WTC11 (cell line): ENCODE data around the gene IL31.

Experiments
- ATF6 ChIP-seq: sonication (generic); formaldehyde crosslinking; IDR thresholded peaks from 2 replicates; pipeline ENCODE4 v1.8.1; 2023; ENCODE audit warnings: mild to moderate bottlenecking, missing genetic modification reagents
- FOXJ3 ChIP-seq: sonication (generic); formaldehyde crosslinking; IDR thresholded peaks from 2 replicates; pipeline ENCODE4 v1.9.0; 2021; ENCODE audit warnings: missing genetic modification reagents, mild to moderate bottlenecking, borderline replicate concordance
- HMGXB4 ChIP-seq: sonication (generic); formaldehyde crosslinking; IDR thresholded peaks from 2 replicates; pipeline ENCODE4 v1.8.1; 2023; ENCODE audit warnings: mild to moderate bottlenecking, moderate library complexity, missing genetic modification reagents
- JUN ChIP-seq: sonication (generic); formaldehyde crosslinking; IDR thresholded peaks from 2 replicates; pipeline ENCODE4 v1.8.0; 2023; ENCODE audit warnings: mild to moderate bottlenecking, missing genetic modification reagents
- MAX ChIP-seq: sonication (generic); formaldehyde crosslinking; IDR thresholded peaks from 2 replicates; pipeline ENCODE4 v1.8.0; 2022; ENCODE audit warnings: mild to moderate bottlenecking, missing genetic modification reagents
- SOX15 ChIP-seq: fragments of 250-450 bp; sonication (Bioruptor Pico); IDR thresholded peaks from 2 replicates; pipeline ENCODE4 v1.9.0; 2021; ENCODE audit warnings: mild to moderate bottlenecking
- SP1 ChIP-seq: sonication (generic); formaldehyde crosslinking; conservative IDR thresholded peaks from 2 replicates; pipeline ENCODE4 v1.8.1; 2022; ENCODE audit warnings: missing genetic modification reagents
- TEAD4 ChIP-seq: sonication (generic); formaldehyde crosslinking; IDR thresholded peaks from 2 replicates; pipeline ENCODE4 v1.8.0; 2022; ENCODE audit warnings: mild to moderate bottlenecking, missing genetic modification reagents
- TP53 ChIP-seq: sonication (generic); formaldehyde crosslinking; IDR thresholded peaks from 2 replicates; pipeline ENCODE4 v1.8.1; 2023; ENCODE audit warnings: mild to moderate bottlenecking, missing genetic modification reagents
- USF1 ChIP-seq: sonication (generic); formaldehyde crosslinking; IDR thresholded peaks from 2 replicates; pipeline ENCODE4 v1.8.0; 2022; ENCODE audit warnings: mild to moderate bottlenecking, missing genetic modification reagents
- ZNF232 ChIP-seq: sonication (generic); formaldehyde crosslinking; IDR thresholded peaks from 2 replicates; pipeline ENCODE4 v1.8.0; 2022; ENCODE audit warnings: mild to moderate bottlenecking, missing genetic modification reagents
- TF ChIP-seq, protein P1 (sequence below): fragments of 200-600 bp; IDR thresholded peaks from 2 replicates; pipeline ENCODE4 v1.8.0; 2022; ENCODE audit warnings: antibody characterized with exemption
- TF ChIP-seq, protein P2 (sequence below): sonication (generic); formaldehyde crosslinking; IDR thresholded peaks from 2 replicates; pipeline ENCODE4 v1.8.1; 2022; ENCODE audit warnings: mild to moderate bottlenecking, moderate library complexity, missing genetic modification reagents
- TF ChIP-seq, protein P3 (sequence below): sonication (generic); formaldehyde crosslinking; IDR thresholded peaks from 2 replicates; pipeline ENCODE4 v1.8.1; 2022; ENCODE audit warnings: low read depth, mild to moderate bottlenecking, moderate library complexity, missing genetic modification reagents, borderline replicate concordance

- TF ChIP-seq, protein P1, sequence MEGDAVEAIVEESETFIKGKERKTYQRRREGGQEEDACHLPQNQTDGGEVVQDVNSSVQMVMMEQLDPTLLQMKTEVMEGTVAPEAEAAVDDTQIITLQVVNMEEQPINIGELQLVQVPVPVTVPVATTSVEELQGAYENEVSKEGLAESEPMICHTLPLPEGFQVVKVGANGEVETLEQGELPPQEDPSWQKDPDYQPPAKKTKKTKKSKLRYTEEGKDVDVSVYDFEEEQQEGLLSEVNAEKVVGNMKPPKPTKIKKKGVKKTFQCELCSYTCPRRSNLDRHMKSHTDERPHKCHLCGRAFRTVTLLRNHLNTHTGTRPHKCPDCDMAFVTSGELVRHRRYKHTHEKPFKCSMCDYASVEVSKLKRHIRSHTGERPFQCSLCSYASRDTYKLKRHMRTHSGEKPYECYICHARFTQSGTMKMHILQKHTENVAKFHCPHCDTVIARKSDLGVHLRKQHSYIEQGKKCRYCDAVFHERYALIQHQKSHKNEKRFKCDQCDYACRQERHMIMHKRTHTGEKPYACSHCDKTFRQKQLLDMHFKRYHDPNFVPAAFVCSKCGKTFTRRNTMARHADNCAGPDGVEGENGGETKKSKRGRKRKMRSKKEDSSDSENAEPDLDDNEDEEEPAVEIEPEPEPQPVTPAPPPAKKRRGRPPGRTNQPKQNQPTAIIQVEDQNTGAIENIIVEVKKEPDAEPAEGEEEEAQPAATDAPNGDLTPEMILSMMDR = no peak
- no peak for TF ChIP-seq ATF6 (CRISPR knock-in tag)
- no peak for TF ChIP-seq FOXJ3 (CRISPR knock-in tag)
- no peak for TF ChIP-seq USF1 (CRISPR knock-in tag)
- TF ChIP-seq JUN = no peak
- no peak for TF ChIP-seq ZNF232 (CRISPR knock-in tag)
- no peak for TF ChIP-seq MAX (CRISPR knock-in tag)
- TF ChIP-seq HMGXB4 (CRISPR knock-in tag) = no peak
- TF ChIP-seq SOX15 (CRISPR knock-in tag) = no peak
- TF ChIP-seq, protein P2, sequence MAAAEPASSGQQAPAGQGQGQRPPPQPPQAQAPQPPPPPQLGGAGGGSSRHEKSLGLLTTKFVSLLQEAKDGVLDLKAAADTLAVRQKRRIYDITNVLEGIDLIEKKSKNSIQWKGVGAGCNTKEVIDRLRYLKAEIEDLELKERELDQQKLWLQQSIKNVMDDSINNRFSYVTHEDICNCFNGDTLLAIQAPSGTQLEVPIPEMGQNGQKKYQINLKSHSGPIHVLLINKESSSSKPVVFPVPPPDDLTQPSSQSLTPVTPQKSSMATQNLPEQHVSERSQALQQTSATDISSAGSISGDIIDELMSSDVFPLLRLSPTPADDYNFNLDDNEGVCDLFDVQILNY = no peak
- TF ChIP-seq TEAD4 (CRISPR knock-in tag) = no peak
- TF ChIP-seq, protein P3, sequence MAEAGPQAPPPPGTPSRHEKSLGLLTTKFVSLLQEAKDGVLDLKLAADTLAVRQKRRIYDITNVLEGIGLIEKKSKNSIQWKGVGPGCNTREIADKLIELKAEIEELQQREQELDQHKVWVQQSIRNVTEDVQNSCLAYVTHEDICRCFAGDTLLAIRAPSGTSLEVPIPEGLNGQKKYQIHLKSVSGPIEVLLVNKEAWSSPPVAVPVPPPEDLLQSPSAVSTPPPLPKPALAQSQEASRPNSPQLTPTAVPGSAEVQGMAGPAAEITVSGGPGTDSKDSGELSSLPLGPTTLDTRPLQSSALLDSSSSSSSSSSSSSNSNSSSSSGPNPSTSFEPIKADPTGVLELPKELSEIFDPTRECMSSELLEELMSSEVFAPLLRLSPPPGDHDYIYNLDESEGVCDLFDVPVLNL (CRISPR knock-in tag) = no peak
- no peak for TF ChIP-seq SP1 (CRISPR knock-in tag)
- no peak for TF ChIP-seq TP53 (CRISPR knock-in tag)
Measured at GRCh38 chr12:122124370-122124769, 49.7 kb downstream of the IL31 start.
